Esophagus squamous epithelium (tissue), 5 donors: ENCODE results near the gene MTAP. TPM values are rescaled to one million over a fixed set of nuclear protein-coding genes. Genes with fewer than 3 reads are reported as not detected.

ENCODE experiments used
- DNase-seq: peaks from one replicate; lab custom pipeline; 2025; lab: John Stamatoyannopoulos, UW
- H3K27ac ChIP-seq, 4 donors: fragments of 200-600 bp; sonication (generic); one replicate each; pipeline ENCODE4 v1.5.1; 2016 to 2019; ENCODE audit warnings: mild to moderate bottlenecking in 1 of 4
- H3K27me3 ChIP-seq, 4 donors: fragments of 200-600 bp; sonication (generic); 1 replicate in 3 of 4; 2 replicates in 1 of 4; pipeline versions ENCODE4 v1.5.1 to v1.6.0; 2017 to 2021; ENCODE audit warnings: antibody characterized with exemption in 1 of 4
- H3K36me3 ChIP-seq, 3 donors: fragments of 200-600 bp; sonication (generic); one replicate each; pipeline ENCODE4 v1.5.1; 2016 to 2019
- H3K4me1 ChIP-seq, 3 donors: fragments of 200-600 bp; sonication (generic); one replicate each; pipeline ENCODE4 v1.5.1; 2017 to 2019
- H3K4me3 ChIP-seq, 4 donors: fragments of 200-600 bp; sonication (generic); 1 replicate in 3 of 4; 2 replicates in 1 of 4; pipeline ENCODE4 v1.5.1; 2016 to 2019; ENCODE audit warnings: mild to moderate bottlenecking in 2 of 4, moderate library complexity in 1 of 4
- H3K9me3 ChIP-seq, 3 donors: fragments of 200-600 bp; sonication (generic); one replicate each; pipeline ENCODE4 v1.5.1; 2016 to 2019
- POLR2A ChIP-seq, 4 donors: fragments of 450-650 bp; IDR thresholded peaks; one replicate each; pipeline ENCODE4 v1.6.1; 2017; ENCODE audit warnings: antibody characterized with exemption in 4 of 4, mild to moderate bottlenecking in 4 of 4, moderate library complexity in 3 of 4
- WGBS, 2 donors: methylation state at CpG; one replicate each; pipeline ENCODE4 v1.1.5; 2018; 5-methylcytosine and 5-hydroxymethylcytosine counted together
- intact Hi-C: fragments of 100-400 bp; cut with DNase I; formaldehyde crosslinking; loops from one replicate; pipeline ENCODE4 v1.15.0; 2022
- total RNA-seq, 4 donors: library from RNA; depleted of rRNA; stranded (reverse); fragments of >200 nt; gene quantifications; one replicate each; pipeline ENCODE4 v1.1.0, GENCODE V29; 2016
- TF ChIP-seq, protein P1 (sequence below), 6 experiments: fragments of 450-650 bp in 4 of 6; fragments of 200-600 bp in 2 of 6; sonication (generic) in 2 of 6; IDR thresholded peaks; one replicate each; pipeline ENCODE4 v1.5.1; 2016 to 2019; ENCODE audit warnings: antibody characterized with exemption in 6 of 6, mild to moderate bottlenecking in 4 of 6, moderate library complexity in 4 of 6
- donor health status: DM: yes; HTN: yes; CAD: no.

MTAP gene
- total RNA-seq, 4 donors from 2014 or later: 16.1 to 37.4 (median 27.6) TPM

DNA sequence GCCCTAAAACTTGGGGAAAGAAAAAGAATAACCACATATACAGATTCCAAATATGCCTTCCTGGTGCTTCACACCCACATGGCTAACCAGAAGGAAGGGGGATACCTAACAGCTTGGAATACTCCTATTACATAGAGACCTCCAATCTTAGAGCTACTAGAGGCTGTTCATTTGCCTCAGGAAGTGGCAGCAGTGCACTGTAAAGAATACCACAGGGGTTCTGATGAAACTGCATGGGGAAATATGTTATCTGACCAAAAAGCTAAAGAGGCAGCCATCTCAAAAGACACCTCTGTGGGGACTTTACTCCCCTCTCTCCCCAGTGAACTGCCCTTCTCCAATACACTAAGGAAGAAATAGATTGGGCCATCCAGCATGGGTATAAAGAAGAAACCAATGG, 125.3 kb downstream of the MTAP start:
- no peak overlapping the region for H3K27ac ChIP-seq
- no peaks in the 10 kb centered on the region for H3K9me3 ChIP-seq
- no peak for DNase-seq
- H3K4me1 ChIP-seq: no peaks in the 10 kb centered on the region
- no peak for TF ChIP-seq POLR2A (IDR thresholded peaks at IDR 0.05)
- TF ChIP-seq, protein P1, sequence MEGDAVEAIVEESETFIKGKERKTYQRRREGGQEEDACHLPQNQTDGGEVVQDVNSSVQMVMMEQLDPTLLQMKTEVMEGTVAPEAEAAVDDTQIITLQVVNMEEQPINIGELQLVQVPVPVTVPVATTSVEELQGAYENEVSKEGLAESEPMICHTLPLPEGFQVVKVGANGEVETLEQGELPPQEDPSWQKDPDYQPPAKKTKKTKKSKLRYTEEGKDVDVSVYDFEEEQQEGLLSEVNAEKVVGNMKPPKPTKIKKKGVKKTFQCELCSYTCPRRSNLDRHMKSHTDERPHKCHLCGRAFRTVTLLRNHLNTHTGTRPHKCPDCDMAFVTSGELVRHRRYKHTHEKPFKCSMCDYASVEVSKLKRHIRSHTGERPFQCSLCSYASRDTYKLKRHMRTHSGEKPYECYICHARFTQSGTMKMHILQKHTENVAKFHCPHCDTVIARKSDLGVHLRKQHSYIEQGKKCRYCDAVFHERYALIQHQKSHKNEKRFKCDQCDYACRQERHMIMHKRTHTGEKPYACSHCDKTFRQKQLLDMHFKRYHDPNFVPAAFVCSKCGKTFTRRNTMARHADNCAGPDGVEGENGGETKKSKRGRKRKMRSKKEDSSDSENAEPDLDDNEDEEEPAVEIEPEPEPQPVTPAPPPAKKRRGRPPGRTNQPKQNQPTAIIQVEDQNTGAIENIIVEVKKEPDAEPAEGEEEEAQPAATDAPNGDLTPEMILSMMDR (IDR thresholded peaks at IDR 0.05): no peak
- H3K4me3 ChIP-seq: no peak overlapping the region
- H3K27me3 ChIP-seq: no peaks in the 10 kb centered on the region
- H3K36me3 ChIP-seq: peaks cover 0 to 18% (median 0%) of the 10 kb centered on the region in 3 donors
- intact Hi-C loops: loop anchor here (10.0 kb wide), 1 partner anchor 73 kb away; no protein-coding TSS in a partner anchor

DNA sequence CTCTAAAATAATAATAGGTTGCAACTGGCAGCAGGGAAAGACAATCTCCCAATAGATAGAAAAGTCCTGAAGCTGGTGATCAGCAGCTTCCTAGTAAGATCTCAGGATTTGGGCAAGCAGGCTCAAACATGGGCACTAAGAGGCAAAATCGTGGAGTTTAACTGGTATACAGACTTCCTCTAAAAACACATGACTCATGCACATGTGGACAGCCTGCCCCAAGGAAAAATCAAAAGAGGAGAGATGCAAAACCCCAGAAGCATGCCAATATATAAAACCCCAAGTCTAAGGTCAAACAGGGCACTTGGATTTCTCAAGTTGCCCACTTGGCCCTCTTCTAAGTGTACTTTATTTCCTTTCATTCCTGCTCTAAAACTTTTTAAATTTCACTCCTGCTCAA, 129.0 kb downstream of the MTAP start:
- H3K9me3 ChIP-seq: no peaks in the 10 kb centered on the region
- H3K27ac ChIP-seq: no peak overlapping the region
- 58% methylated on average over 1 of the region's 1 CpG for WGBS, 2 donors
- no peak overlapping the region for H3K4me3 ChIP-seq
- no peaks in the 10 kb centered on the region for H3K4me1 ChIP-seq
- H3K36me3 ChIP-seq: peaks cover 0 to 18% (median 0%) of the 10 kb centered on the region in 3 donors
- no peaks in the 10 kb centered on the region for H3K27me3 ChIP-seq
- DNase-seq: no peak
- TF ChIP-seq POLR2A (IDR thresholded peaks at IDR 0.05): no peak
- TF ChIP-seq, protein P1 (IDR thresholded peaks at IDR 0.05): no peak
- intact Hi-C loops: no loop called here

DNA sequence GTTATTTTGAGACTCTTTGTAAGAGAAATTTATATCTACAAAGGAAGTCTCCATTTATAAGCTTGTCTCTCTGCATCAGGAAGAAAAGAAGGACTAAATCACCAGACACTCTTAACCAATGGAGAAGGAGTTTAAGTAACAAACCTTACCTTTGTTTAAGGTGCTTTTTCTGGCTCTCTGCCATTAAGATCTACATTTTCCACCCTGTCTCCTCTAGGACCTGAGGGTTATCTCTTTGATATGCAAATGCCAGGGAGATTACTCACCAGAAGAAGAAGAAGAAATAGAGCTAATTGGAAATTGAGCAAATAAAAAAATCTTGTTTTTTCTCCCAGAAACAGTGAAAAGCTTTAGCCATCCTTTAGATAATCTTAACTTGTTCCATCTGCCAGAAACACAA, 130.8 kb downstream of the MTAP start:
- no peak overlapping the region for H3K4me3 ChIP-seq
- TF ChIP-seq, protein P1 (IDR thresholded peaks at IDR 0.05): no peak
- no peak for TF ChIP-seq POLR2A (IDR thresholded peaks at IDR 0.05)
- H3K9me3 ChIP-seq: no peaks in the 10 kb centered on the region
- H3K36me3 ChIP-seq: peaks cover 0 to 18% (median 0%) of the 10 kb centered on the region in 3 donors
- H3K27me3 ChIP-seq: no peaks in the 10 kb centered on the region
- H3K27ac ChIP-seq: no peak overlapping the region
- no peak for DNase-seq
- intact Hi-C loops: no loop called here
- no peaks in the 10 kb centered on the region for H3K4me1 ChIP-seq

DNA sequence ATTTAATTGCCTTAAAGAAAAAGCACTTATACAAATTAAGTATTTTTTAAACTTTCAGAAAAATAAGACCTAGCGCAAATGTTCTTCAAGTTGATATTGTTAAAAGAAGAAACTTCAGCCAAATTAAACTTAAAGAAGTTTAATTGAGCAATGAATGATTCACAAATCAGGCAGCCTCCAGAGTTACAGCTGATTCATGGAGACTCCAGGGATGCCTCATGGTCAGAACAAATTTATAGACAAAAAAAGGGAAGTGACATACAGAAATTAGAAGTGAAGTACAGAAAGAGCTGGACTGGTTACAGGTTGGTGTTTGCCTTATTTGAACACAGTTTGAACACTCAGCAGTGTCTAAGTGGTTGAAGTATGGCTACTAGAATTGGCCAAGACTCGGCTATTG, 131.4 kb downstream of the MTAP start:
- no peak for DNase-seq
- intact Hi-C loops: no loop called here
- Histone ChIP-seq H3K4me1 (no peaks in the 10 kb centered on the region), H3K9me3 (no peaks in the 10 kb centered on the region), H3K27ac (no peak overlapping the region), H3K36me3 (peaks cover 0 to 18% (median 0%) of the 10 kb centered on the region in 3 donors), H3K27me3 (no peaks in the 10 kb centered on the region), H3K4me3 (no peak overlapping the region)
- 89 to 92% methylated on average over 2 of the region's 2 CpGs for WGBS, 2 donors
- TF ChIP-seq, protein P1 (IDR thresholded peaks at IDR 0.05): no peak
- no peak for TF ChIP-seq POLR2A (IDR thresholded peaks at IDR 0.05)

DNA sequence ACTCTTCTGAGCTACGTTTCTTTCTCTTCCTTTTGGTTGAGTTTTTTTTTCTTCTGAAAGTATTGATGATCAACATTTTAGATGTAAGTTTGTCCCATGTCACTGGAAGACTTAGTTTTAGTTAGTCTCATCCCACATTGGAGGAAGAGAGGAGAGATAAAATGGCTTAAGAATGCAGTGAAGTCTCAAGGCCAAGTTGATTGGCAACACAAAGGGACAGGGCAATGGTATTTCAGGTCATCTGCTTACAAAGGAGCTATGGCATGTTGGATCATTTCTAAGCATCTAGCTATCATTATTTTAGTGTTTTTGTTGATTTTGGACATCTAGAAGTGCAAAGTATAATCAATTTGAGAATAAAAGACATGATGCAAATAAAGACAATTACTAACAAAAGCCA, 133.2 kb downstream of the MTAP start:
- TF ChIP-seq, protein P1 (IDR thresholded peaks at IDR 0.05): no peak
- no peak for TF ChIP-seq POLR2A (IDR thresholded peaks at IDR 0.05)
- H3K27me3 ChIP-seq: no peaks in the 10 kb centered on the region
- intact Hi-C loops: no loop called here
- 71 to 84% methylated on average over 1 of the region's 1 CpG for WGBS, 2 donors
- no peaks in the 10 kb centered on the region for H3K9me3 ChIP-seq
- no peak overlapping the region for H3K4me3 ChIP-seq
- DNase-seq: no peak
- peaks cover 0 to 18% (median 0%) of the 10 kb centered on the region in 3 donors for H3K36me3 ChIP-seq
- no peak overlapping the region for H3K27ac ChIP-seq
- H3K4me1 ChIP-seq: no peaks in the 10 kb centered on the region
